HepG2 (cell line): ENCODE results near the gene C2orf81. TPM values are rescaled to one million over a fixed set of nuclear protein-coding genes. Genes with fewer than 3 reads are reported as not detected.

Experiments
- FIP1L1 ChIP-seq: fragments of 200-400 bp; formaldehyde crosslinking; IDR thresholded peaks from 2 replicates; pipeline ENCODE4 v1.6.1; 2018; ENCODE audit warnings: low read depth, mild to moderate bottlenecking, low read length, moderate library complexity, borderline replicate concordance; ENCODE audit not compliant: insufficient read depth
- MATR3 ChIP-seq: sonication (generic); formaldehyde crosslinking; IDR thresholded peaks from 2 replicates; pipeline ENCODE4 v1.4.0; 2020; ENCODE audit warnings: missing genetic modification reagents
- PRMT3 ChIP-seq: sonication (generic); formaldehyde crosslinking; IDR thresholded peaks from 2 replicates; pipeline ENCODE4 v1.8.1; 2022; ENCODE audit warnings: low read depth, mild to moderate bottlenecking, moderate library complexity, missing genetic modification reagents, borderline replicate concordance
- SAP130 ChIP-seq: IDR thresholded peaks from 2 replicates; pipeline ENCODE4 v1.6.1; 2016; ENCODE audit warnings: low read depth
- SMARCC2 ChIP-seq: fragments of 450-650 bp; IDR thresholded peaks from 2 replicates; pipeline ENCODE4 v1.6.1; 2017; ENCODE audit warnings: antibody characterized with exemption, mild to moderate bottlenecking
- ZNF263 ChIP-seq: sonication (generic); formaldehyde crosslinking; IDR thresholded peaks from 2 replicates; pipeline ENCODE4 v1.4.0; 2020; ENCODE audit warnings: missing genetic modification reagents
- ZNF749 ChIP-seq: sonication (generic); formaldehyde crosslinking; IDR thresholded peaks from 2 replicates; pipeline ENCODE4 v1.8.0; 2022; ENCODE audit warnings: mild to moderate bottlenecking, missing genetic modification reagents, moderate library complexity, borderline replicate concordance
- ZNF781 ChIP-seq: sonication (generic); formaldehyde crosslinking; IDR thresholded peaks from 2 replicates; pipeline ENCODE4 v1.5.1; 2020; ENCODE audit warnings: borderline replicate concordance, mild to moderate bottlenecking, missing genetic modification reagents; ENCODE audit errors: not compliant biosample characterization
- polyA plus RNA-seq, 8 experiments: library from polyadenylated mRNA; depleted of rRNA in 3 of 8; stranded (reverse) in 7 of 8; unstranded in 1 of 8; fragments of >200 nt; fragmentation: Illumina TruSeq in 4 of 8; extraction: Trizol in 4 of 8; gene quantifications; 2 replicates each; pipeline versions ENCODE4 v1.2.1 to v1.2.3, GENCODE V29; 2011 to 2016; ENCODE audit warnings: low read depth in 4 of 8, missing spikeins in 1 of 8, mixed read lengths in 1 of 8; ENCODE audit not compliant: insufficient read depth in 1 of 8
- total RNA-seq, 5 experiments: library from RNA; depleted of rRNA; stranded (reverse); fragments of >200 nt; fragmentation: Illumina TruSeq; extraction: Trizol; gene quantifications; 2 replicates each; pipeline ENCODE4 v1.2.3, GENCODE V29; 2016; ENCODE audit warnings: low read depth in 1 of 5
- TF ChIP-seq, protein P1 (sequence below), 2 experiments: fragments of 450-650 bp in 1 of 2; sonication (generic) in 1 of 2; formaldehyde crosslinking in 1 of 2; IDR thresholded peaks; 2 replicates each; pipeline versions ENCODE4 v1.6.1 to v1.8.0; 2016 to 2022; ENCODE audit warnings: antibody characterized with exemption in 1 of 2, mild to moderate bottlenecking in 1 of 2, missing genetic modification reagents in 1 of 2
- TF ChIP-seq, protein P2 (sequence below): sonication (generic); formaldehyde crosslinking; IDR thresholded peaks from 2 replicates; pipeline ENCODE4 v1.5.0; 2020; ENCODE audit warnings: mild to moderate bottlenecking, missing genetic modification reagents, borderline replicate concordance
- TF ChIP-seq, protein P3 (sequence below): IDR thresholded peaks from 2 replicates; pipeline ENCODE4 v1.6.1; 2016; ENCODE audit warnings: missing genetic modification reagents, missing compliant biosample characterization
- TF ChIP-seq, protein P4 (sequence below): IDR thresholded peaks from 2 replicates; pipeline ENCODE4 v1.4.0; 2020; ENCODE audit warnings: mild to moderate bottlenecking, missing genetic modification reagents

Gene C2orf81
- total and polyA plus RNA-seq, 2 of the 13 experiments (the other 11 are each of a cell fraction or from before 2014, with no cell fraction given), result 0.15 to 0.17 TPM

DNA sequence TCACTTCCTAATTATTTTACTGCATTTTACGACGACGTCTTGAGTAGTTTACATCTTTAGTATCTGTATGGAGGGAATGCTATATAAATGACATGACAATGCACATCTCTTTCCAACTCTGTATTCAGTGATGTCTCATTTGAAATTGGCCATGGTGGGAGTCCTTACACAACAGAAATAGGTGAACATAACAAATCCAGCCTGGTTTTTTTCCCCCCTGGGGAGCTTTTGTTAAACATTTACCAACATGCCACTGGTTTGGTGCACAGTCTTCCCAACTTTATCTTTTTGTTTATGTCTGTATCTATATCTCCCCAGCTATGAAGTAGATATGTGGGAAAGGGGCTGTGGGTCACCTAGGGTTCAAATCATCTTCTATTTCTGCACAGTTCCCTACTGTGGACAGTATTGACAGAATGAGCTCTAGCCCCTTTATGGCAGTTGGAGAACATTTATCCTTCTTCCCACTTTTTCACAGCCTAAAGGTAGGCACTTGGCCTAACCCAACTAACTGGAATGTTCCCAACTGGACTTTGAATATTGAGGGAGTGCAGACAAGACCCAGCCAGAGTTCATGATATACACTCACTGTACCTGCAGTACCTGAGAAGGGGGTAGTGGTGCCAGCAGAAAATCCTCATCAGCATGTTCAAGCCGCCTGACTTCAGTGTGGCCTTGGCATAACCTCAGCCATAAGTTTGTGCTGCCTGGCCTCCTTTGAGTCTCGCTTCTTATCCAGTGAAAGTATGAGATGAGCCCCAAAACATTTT lies 26.0 kb upstream of the C2orf81 start (continued):
- TF ChIP-seq, protein P1, sequence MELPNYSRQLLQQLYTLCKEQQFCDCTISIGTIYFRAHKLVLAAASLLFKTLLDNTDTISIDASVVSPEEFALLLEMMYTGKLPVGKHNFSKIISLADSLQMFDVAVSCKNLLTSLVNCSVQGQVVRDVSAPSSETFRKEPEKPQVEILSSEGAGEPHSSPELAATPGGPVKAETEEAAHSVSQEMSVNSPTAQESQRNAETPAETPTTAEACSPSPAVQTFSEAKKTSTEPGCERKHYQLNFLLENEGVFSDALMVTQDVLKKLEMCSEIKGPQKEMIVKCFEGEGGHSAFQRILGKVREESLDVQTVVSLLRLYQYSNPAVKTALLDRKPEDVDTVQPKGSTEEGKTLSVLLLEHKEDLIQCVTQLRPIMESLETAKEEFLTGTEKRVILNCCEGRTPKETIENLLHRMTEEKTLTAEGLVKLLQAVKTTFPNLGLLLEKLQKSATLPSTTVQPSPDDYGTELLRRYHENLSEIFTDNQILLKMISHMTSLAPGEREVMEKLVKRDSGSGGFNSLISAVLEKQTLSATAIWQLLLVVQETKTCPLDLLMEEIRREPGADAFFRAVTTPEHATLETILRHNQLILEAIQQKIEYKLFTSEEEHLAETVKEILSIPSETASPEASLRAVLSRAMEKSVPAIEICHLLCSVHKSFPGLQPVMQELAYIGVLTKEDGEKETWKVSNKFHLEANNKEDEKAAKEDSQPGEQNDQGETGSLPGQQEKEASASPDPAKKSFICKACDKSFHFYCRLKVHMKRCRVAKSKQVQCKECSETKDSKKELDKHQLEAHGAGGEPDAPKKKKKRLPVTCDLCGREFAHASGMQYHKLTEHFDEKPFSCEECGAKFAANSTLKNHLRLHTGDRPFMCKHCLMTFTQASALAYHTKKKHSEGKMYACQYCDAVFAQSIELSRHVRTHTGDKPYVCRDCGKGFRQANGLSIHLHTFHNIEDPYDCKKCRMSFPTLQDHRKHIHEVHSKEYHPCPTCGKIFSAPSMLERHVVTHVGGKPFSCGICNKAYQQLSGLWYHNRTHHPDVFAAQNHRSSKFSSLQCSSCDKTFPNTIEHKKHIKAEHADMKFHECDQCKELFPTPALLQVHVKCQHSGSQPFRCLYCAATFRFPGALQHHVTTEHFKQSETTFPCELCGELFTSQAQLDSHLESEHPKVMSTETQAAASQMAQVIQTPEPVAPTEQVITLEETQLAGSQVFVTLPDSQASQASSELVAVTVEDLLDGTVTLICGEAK (IDR thresholded peaks at IDR 0.05), result no peak
- TF ChIP-seq, protein P1 (CRISPR knock-in tag; IDR thresholded peaks at IDR 0.05), result no peak; the same call in 1 of the 2 replicates
- TF ChIP-seq ZNF781 (CRISPR knock-in tag) (peak; percentile 39), FIP1L1 (no peak), ZNF749 (CRISPR knock-in tag) (no peak), ZNF263 (no peak), SMARCC2 (no peak), PRMT3 (CRISPR knock-in tag) (no peak), SAP130 (CRISPR knock-in tag) (peak; percentile 63; the same call in 1 of the 2 replicates), MATR3 (no peak)
- TF ChIP-seq, protein P2, sequence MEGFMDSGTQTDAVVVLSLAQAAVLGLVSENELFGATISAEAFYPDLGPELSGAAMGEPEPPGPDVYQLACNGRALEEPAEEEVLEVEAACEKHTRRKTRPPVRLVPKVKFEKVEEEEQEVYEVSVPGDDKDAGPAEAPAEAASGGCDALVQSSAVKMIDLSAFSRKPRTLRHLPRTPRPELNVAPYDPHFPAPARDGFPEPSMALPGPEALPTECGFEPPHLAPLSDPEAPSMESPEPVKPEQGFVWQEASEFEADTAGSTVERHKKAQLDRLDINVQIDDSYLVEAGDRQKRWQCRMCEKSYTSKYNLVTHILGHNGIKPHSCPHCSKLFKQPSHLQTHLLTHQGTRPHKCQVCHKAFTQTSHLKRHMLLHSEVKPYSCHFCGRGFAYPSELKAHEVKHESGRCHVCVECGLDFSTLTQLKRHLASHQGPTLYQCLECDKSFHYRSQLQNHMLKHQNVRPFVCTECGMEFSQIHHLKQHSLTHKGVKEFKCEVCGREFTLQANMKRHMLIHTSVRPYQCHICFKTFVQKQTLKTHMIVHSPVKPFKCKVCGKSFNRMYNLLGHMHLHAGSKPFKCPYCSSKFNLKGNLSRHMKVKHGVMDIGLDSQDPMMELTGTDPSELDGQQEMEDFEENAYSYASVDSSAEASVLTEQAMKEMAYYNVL (CRISPR knock-in tag), result no peak
- TF ChIP-seq, protein P3, sequence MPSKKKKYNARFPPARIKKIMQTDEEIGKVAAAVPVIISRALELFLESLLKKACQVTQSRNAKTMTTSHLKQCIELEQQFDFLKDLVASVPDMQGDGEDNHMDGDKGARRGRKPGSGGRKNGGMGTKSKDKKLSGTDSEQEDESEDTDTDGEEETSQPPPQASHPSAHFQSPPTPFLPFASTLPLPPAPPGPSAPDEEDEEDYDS, result peak; percentile 61
- TF ChIP-seq, protein P4, sequence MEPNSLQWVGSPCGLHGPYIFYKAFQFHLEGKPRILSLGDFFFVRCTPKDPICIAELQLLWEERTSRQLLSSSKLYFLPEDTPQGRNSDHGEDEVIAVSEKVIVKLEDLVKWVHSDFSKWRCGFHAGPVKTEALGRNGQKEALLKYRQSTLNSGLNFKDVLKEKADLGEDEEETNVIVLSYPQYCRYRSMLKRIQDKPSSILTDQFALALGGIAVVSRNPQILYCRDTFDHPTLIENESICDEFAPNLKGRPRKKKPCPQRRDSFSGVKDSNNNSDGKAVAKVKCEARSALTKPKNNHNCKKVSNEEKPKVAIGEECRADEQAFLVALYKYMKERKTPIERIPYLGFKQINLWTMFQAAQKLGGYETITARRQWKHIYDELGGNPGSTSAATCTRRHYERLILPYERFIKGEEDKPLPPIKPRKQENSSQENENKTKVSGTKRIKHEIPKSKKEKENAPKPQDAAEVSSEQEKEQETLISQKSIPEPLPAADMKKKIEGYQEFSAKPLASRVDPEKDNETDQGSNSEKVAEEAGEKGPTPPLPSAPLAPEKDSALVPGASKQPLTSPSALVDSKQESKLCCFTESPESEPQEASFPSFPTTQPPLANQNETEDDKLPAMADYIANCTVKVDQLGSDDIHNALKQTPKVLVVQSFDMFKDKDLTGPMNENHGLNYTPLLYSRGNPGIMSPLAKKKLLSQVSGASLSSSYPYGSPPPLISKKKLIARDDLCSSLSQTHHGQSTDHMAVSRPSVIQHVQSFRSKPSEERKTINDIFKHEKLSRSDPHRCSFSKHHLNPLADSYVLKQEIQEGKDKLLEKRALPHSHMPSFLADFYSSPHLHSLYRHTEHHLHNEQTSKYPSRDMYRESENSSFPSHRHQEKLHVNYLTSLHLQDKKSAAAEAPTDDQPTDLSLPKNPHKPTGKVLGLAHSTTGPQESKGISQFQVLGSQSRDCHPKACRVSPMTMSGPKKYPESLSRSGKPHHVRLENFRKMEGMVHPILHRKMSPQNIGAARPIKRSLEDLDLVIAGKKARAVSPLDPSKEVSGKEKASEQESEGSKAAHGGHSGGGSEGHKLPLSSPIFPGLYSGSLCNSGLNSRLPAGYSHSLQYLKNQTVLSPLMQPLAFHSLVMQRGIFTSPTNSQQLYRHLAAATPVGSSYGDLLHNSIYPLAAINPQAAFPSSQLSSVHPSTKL (CRISPR knock-in tag), result peak; percentile 69; the same call in 1 of the 2 replicates
